ENCODE data around the gene C1orf74.

DNA sequence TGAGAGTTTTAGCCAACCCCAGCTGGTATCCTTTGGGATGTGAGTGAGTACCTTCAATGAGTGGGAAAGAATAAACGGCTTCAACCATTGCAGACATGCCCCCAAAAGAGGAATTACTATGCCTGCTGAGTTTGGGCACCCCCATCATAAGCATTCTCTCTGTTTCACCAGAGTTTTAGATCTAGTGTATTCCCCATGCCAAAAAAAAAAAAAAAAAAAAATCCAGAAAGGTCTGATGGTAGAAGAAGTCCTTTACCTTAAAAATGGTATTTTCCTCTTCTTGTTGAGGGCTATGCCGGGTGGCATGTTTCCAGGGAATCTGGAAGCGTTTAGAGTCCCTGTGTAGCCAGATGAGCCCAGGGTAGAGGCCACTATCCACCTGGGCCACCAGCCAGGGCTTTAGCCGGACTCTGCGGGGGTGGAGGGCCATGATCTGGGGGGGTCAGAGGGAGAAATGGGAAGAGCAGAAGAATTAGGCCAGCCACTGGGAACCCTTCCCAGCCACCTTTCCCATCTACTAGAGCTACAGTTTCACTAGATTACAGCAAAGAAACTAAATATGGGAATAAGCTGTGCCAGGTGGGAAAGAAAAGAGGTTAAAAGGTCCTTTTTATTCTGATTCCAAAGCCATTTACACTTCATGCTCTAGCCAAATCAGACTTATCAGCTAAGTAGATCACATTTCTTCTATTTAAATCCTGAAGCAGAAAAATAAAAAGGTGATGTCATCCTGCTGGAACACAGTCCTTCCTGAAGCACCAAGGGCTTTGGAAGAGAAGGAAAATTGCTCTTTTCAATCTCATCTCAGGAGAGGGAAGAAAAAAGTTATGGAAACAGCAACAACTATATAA lies 16.9 kb upstream of the C1orf74 start:
- TF ChIP-seq EZH2 (IDR thresholded peaks at IDR 0.05; ENCODE audit: borderline replicate concordance, low read depth, low read length, severe bottlenecking) (no peak), POLR2A (IDR thresholded peaks at IDR 0.05; ENCODE audit: low read depth, low read length) (no peak), POLR2AphosphoS5 (IDR thresholded peaks at IDR 0.05; ENCODE audit: insufficient read depth, low read depth, low read length) (no peak), MYC (IDR thresholded peaks at IDR 0.05; ENCODE audit: low read depth, low read length) (no peak), GATA2 (IDR thresholded peaks at IDR 0.05; ENCODE audit: insufficient read depth, insufficient read length, low read depth, low read length) (no peak), FOS (IDR thresholded peaks at IDR 0.05; ENCODE audit: borderline replicate concordance, insufficient read depth, low read length) (no peak), JUN (IDR thresholded peaks at IDR 0.05; ENCODE audit: borderline replicate concordance, insufficient read depth, insufficient read length, low read depth) (peak; percentile 67)
- TF ChIP-seq, protein P1, sequence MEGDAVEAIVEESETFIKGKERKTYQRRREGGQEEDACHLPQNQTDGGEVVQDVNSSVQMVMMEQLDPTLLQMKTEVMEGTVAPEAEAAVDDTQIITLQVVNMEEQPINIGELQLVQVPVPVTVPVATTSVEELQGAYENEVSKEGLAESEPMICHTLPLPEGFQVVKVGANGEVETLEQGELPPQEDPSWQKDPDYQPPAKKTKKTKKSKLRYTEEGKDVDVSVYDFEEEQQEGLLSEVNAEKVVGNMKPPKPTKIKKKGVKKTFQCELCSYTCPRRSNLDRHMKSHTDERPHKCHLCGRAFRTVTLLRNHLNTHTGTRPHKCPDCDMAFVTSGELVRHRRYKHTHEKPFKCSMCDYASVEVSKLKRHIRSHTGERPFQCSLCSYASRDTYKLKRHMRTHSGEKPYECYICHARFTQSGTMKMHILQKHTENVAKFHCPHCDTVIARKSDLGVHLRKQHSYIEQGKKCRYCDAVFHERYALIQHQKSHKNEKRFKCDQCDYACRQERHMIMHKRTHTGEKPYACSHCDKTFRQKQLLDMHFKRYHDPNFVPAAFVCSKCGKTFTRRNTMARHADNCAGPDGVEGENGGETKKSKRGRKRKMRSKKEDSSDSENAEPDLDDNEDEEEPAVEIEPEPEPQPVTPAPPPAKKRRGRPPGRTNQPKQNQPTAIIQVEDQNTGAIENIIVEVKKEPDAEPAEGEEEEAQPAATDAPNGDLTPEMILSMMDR (IDR thresholded peaks at IDR 0.05; ENCODE audit: extremely low read depth in 1 of 2, insufficient read depth in 1 of 2, low read depth in 1 of 2, low read length in 2 of 2) = no peak
- TF ChIP-seq, protein P2, sequence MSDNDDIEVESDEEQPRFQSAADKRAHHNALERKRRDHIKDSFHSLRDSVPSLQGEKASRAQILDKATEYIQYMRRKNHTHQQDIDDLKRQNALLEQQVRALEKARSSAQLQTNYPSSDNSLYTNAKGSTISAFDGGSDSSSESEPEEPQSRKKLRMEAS (IDR thresholded peaks at IDR 0.05; ENCODE audit: insufficient read depth, insufficient read length) = no peak
